ENCODE results near the gene GSTA4.
"Not testable (repeated sequence)": the region's sequence is repeated elsewhere in the genome, so short reads cannot be mapped to it uniquely, and the experiment has no call there.

The GSTA4 gene

DNA sequence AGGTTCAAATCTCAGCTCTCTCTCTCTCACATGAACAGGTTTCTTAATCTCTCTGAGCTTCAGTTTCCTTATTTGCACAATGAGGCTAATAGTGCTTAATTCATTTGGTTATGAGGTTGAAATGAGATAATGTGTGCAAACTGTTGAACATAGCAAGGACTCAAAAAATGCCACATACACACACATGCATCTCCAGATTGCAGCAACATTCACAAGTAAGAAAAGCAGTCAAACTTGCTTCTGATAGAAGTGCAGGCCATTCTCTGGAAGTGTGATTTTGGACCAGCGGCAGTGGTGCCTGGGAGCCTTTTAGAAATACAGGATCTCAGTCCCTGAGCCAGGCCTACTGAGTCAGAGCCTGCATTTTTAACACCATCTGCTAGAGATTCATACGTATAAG, 25.7 kb downstream of the GSTA4 start:
- DNase-seq, result no peak

DNA sequence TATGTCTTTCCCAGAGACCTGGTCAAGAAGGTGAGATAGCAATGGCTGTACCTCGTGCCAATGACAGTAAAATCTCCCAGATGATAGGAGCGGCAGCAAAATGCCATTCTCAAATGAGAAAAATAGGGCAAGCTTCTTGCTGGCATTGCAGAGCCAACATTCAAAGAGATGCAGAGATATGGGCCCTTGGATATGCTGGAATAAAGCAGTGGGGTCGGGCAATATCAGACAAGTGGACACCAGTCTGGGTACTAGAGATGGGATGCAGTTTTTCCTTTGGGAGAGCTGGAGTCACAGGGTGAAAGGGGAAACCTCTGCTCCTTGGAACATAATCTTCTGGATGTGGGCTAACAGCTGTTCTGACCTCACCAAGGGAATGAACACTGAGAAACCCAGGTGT, 29.0 kb downstream of the GSTA4 start:
- no peak for DNase-seq

DNA sequence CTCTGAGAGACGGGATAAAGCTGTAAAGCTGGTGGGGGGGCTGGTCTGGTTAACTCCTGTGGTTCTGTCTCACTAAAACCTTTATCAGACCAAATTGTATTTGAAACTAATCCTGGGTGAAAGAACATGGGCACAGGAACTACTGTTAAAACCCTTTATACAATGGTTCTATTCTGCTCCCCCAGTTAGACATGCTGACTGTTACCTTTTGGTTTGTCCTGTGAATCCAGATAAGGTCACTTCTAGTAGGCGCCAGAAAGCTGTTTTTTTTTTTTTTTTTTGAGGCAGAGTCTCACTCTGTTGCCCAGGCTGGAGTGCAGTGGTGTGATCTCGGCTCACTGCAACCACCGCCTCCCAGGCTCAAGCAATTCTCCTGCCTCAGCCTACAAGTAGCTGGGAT, 29.7 kb downstream of the GSTA4 start:
- no peak for DNase-seq

DNA sequence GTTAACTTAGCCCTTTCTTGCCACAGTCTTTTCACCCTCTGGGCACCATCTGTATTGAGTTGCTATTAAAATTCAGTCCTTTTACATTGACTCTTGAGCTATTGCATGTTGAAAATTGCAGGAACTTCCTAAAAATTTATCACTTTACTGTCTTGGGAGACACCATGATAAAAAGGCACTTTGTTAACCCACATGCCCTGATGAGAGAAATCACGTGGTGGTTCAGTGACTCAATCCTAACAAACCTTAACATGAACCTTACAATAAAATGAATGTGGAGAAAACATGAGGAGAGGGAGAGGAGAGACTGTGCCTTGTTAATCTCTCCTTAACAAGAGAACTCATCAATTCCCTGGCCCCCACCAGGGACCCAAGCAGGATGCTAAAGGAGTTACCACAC, 30.8 kb downstream of the GSTA4 start:
- DNase-seq, result no peak

DNA sequence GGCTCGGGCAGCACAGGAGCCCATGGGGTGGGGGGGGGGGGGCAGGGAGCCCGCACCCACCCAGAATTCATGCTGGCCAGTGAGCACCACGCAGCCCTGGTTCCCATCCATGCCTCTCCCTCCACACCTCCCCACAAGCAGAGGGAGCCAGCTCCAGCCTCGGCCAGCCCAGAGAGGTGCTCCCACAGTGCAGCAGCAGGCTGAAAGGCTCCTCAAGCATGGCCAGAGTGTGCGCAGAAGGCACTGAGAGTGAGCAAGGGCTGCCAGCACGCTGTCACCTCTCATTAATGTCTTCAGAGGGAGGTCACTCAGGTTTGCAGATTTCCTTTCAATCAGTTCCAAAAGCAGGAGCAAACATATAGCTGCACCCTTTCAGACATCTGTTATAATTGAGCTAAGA, 32.4 kb downstream of the GSTA4 start:
- no peak for DNase-seq

DNA sequence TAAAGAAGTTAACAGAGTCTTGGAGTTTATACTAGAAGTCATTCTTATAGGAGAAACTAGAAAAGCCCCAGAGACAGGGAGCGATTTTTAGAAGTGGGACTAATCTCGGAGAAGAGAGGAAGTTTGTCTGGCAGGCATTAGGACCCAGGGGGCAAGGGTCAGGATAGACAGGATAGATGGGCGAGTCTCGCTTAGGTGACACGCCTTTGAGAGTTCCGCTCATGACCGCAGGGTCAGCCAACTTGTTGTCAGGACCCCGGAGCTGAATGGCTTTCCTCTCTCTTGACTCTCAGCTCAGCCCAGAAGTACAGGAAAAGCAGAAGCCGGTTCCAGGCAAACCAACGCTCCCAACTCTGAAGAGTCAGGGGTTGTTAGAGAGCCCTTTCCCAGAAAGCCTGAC, 34.1 kb downstream of the GSTA4 start:
- not testable (repeated sequence) for DNase-seq

DNA sequence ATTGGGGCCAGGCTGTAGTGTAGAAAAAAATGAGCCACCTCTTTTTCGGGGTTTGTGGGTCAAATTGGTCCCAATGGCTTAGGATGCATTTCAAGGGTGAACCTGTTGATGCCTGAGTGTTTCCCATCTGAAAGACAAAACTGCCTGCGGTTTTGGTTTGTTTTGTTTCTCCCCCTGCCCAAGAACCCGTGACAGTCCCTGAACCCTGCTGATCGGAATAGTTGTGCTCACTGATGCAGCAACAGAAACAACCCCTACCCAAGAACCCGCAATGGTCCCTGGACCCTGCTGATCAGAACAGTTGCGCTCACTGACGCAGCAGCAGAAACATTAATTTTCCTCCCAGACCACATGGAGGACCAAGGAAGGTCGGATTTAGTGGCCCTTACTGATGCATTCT, 34.9 kb downstream of the GSTA4 start:
- DNase-seq, result not testable (repeated sequence)

DNA sequence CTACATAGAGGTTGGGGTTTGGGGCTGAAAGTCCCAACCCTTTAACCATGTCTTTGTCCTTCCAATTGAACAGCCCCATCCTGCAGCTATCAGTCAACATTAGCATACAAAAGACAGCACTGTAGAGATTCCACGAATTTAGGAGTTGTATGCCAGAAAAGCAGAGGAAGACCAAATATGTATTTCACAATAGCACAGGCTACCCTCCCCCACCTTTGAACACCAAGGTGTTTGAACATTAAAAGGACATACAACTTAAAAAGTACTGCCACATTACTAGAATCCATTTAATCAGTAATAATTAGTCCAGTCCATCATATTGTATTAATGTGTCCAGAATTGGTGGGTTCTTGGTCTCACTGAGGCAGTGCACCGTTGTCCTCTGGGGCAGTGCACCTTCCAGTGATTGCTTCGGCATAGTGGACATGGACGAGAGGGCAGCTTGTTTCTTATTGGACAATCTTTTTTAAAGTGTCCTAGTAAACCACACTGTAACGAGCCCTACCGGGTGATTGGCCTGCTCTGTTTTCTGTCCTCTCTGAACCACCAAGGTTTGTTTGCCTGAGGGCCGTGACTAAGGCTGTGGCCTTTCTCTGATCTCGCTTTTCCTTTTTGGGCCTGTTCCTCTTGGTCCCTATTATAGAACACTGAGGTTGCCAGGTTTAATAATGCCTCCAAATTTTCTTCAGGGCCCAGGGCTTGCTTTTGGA, 36.4 kb downstream of the GSTA4 start:
- no peak for DNase-seq

DNA sequence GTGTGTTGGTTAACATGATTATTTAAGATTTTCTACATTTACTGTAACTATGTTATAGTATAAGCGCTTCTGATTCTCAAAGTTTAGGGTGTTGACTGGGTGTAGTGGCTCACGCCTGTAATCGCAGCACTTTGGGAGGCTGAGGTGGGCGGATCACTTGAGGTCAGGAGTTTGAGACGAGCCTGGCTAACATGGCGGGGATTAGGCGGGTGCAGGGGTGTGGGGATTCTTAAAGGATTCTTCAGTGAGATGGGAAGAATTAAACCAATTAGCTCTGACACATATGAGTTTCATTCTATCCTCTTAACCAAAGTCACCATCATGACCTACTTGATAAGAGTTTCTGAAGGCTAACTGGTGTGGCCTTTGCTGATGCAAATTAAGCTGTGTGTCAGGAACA, 39.2 kb downstream of the GSTA4 start:
- no peak for DNase-seq

DNA sequence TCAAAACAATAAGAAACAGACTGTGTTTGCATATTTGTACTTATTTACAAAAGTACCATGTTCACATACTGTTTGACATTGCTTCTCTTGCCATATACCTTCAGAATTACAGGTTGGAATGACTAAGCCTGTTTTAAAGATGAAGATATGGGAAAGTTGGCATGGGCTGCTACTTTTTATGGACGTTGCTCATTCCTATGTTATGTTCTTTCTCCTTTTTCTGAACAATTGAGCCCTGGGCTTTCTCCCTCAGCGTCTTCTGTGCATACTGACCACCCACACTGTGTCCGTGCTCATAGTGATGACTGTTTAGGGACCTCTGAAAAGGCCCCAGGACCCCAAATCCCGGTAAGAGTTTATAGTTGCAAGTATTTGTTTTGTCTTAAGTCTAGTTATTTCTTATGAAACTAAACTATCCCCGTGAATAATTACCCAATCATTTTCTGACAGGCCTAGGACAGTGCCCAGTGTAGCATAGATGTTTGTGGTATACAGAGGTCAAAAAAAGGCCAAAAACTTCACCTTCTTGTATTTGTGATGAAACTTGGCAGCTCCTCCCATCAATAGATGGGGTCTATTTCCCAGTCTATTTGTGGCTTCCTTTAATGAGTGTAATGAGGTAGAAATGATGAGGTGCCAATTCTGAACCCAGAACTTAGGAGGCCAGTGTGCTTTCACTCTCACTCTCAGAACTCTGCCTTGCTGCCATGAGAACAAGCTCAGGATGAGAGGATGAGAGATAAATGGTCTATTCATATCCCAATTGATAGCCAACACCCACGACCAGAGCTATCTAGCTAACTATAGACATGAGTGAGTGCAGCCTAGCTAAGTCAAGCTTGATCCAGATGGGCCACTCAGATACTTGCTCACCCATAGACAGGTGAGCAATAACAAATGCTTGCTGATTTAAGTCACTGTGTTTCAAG, 40.9 kb downstream of the GSTA4 start:
- no peak for DNase-seq

DNA sequence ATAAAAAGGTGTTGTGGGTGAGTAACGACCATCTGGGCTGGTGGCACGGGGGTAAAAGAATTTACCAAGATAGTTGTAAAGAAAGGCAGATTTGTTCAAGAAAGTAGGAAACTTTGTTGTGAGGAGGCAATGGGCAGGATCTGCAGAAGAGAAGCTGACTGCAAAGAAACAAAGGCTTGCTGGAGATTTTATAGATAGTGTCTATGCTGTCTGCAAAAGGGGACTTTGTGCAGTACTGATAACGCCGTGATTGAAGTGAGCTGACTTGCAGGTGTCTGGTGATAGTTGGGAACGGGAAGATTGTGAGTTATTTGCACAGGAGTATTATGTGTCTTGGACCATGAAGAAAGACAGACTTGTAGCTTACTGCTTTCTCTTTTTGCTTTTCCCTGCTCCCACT, 48.8 kb downstream of the GSTA4 start:
- DNase-seq, result no peak

DNA sequence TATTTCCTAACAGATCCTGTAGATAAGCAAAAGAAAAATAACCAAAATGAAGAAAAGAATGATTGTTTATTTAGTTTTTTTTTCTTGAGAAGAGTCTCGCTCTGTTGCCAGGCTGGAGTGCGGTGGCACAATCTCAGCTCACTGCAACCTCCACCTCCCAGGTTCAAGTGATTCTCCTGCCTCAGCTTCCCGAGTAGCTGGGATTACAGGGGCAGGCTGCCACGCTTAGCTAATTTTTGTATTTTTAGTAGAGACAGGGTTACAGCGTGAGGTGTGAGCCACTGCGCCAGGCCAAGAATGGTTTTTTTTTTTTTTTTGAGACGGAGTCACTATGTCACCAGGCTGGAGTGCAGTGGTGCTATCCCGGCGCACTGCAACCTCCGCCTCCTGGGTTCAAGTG, 52.3 kb downstream of the GSTA4 start:
- DNase-seq, result not testable (repeated sequence)

DNA sequence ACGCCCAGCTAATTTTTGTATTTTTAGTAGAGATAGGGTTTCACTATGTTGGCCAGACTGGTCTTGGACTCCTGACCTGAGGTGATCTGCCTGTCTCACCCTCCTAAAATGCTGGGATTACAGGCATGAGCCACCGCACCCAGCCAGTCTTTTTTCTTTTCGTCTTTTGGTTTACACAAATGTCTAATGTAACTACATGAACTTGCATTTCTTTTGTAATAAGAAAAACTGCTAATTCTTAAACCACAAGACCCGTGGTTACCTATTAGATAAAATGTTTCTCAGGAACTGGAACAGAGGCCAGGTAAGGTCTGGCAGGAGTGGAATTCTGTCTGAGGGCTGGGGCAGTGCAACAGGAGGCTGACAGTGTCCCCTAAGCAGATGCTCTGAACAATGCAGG, 52.9 kb downstream of the GSTA4 start:
- DNase-seq, result no peak

DNA sequence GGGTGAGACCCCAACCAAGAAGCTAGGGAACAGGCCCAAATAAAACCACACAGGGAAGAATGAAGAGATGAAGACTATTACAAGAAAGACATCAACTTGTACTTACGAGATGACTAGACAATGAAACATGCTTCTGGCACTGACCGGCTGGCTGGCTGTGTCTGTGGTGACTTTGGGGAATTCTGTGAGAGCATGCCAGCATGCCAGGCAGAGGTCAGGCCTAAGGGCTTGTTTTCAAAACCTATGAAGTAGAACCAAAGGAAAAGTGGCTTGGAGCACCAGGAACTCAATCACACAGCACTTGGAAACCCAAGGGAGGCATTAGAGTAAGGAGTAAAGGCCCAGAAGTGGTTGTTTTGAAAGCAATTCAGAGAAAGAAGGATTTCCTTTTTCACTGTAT, 57.2 kb downstream of the GSTA4 start:
- DNase-seq, result no peak

DNA sequence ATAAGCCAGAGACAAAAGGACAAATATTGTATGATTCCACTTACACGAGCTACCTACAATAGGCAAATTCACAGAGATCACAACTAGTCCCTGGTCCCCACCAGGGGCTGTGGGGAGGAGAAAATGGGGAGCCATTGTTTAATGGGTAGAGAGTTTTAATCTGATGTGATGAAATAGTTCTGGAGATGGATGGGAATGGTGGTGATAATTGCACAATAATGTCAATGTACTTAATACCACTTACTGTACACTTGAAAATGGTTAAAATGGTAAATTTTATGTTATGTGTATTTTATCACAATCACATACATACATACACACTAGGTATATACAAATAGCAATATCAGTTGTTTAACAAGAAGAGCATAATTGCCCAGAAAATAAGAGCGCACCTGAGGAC, 61.3 kb downstream of the GSTA4 start:
- DNase-seq, result no peak

DNA sequence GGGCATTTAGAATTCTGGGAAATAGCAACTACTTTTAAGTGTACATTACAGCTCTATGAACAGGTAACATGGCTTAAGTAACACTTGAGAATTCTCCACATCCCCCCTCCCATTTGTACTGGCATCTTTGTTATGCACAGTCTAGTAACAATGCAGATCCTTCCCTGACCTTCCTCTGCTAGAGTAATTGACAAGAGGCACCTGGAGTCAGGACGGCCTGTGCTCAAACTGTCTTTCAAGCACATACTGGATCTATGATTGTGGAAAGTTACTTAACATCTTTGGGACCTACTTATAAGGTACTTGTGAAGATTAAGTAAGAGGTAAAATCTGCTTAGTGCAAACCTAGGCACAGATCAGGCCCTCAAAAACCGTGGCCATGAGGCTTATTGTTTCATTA, 63.7 kb downstream of the GSTA4 start:
- DNase-seq, result no peak

DNA sequence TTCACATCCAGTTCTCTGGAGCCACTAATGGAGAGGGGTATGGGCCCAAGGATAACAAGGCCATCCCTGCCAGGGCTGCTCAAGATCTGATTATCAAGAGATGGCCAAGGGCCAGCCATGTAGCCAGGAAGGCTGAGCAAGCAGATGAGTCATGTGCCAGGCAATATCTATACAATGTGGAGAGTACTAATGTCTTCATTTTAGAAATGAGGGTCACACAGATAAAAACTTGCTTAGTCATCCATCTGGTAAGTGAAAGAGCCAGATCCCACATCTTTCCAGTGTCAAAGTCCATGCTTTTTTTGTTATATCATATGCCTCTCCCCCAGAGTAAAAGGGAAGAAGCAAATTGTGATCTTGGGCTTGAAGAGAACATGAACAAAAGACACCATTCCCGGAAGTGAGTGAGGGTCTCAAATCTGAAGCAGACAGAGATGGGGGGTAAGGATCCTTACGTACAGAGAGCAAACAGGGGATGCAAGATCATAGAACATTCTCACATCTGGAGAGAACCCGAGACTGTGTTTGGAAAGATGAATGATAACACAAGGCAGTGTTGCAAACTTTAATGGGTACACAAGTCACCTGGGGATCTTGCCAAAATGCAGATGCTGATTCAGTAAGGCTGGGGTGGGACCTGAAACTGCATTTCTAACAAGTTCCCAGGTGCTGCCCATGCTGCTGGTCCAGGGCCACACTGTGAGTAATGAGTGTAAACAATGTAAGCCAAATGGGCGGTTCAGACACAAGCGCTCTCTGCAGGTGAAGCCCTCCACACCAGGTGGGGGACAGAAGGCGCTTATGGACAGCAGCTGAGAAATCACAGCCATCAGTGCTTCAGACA, 65.5 kb downstream of the GSTA4 start:
- no peak for DNase-seq

Data from activated CD4-positive, alpha-beta T cell treated with anti-CD3 and anti-CD28 coated beads, Interleukin-2, amount 50 U/mL, for 4 hours (primary cell).